ENCODE results near the gene CHST8.
"Not testable (repeated sequence)": the region's sequence is repeated elsewhere in the genome, so short reads cannot be mapped to it uniquely, and the experiment has no call there.

Gene CHST8

GRCh38 chr19:33618363-33618762 is 3.4 kb upstream of the CHST8 start:
- not testable (repeated sequence) for DNase-seq (ENCODE audit: low read depth in 2 of 2)

DNA sequence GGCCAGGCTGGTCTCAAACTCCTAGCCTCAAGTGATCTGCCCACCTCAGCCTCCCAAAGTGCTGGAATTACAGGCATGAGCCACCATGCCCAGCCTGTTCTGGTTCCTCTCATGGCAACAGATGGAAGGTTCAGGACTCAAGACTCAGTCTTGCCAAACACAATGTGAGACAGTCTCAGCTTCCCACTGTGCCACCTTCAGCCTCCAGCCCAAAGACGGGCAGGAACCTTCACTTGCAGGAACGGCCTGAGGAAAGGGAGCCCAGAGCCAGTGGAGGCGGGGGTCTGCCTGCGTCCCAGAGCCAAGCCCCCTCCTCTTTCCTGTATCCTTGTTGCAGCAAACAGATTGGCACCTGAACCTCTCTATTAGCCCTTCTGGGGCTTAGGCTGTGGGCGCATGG is 2.9 kb upstream of the CHST8 start:
- DNase-seq (ENCODE audit: low read depth in 2 of 2), result no peak

- no peak for DNase-seq (ENCODE audit: low read depth in 2 of 2)
Measured at GRCh38 chr19:33620611-33621010, 1.1 kb upstream of the CHST8 start.

DNA sequence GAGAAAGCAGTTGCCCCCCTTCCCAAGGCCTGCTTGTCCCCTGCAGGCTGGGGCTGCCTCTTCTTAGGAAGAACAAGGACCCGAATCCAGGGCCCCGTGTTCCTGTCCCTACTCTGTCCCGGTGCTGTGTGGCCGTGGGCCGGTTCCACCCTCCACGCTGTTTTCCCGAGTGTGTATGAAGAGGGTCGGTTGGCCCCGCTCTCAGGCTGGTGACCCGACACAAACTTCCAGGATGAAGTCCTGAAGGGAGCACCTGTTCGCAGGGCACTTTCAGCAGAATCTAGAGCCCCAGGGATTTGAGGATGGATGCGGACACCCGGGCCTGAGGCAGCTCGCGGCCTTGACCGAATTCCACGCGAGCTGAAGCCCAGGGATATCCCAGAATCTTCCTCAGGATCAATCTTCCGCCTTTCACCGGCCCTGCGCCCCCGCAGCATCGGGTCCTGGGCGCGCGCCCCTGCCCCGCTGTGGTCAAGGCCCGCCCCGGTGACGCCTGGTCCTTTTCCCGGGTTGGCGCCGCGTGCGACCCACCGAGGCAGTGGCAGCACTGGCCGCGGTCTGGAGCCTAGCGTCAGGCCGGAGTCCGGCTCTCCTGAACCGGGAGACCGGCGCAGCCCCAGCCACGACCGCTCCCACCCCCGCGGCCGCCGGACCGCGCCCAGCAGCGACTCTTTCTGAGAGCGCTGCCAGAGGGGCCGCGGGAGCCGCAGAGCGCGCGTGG is 528 bp upstream of the CHST8 start:
- no peak for DNase-seq (ENCODE audit: low read depth in 2 of 2)

GRCh38 chr19:33622505-33622808 is 704 bp downstream of the CHST8 start:
- DNase-seq (ENCODE audit: low read depth in 2 of 2), result no peak

GRCh38 chr19:33622809-33623511 is 1.2 kb downstream of the CHST8 start:
- DNase-seq (ENCODE audit: low read depth in 2 of 2), result no peak

- DNase-seq (ENCODE audit: low read depth in 2 of 2), result no peak
Measured at GRCh38 chr19:33624586-33624985, 2.8 kb downstream of the CHST8 start.

GRCh38 chr19:33627526-33627925 is 5.8 kb downstream of the CHST8 start:
- no peak for DNase-seq (ENCODE audit: low read depth in 2 of 2)

DNA sequence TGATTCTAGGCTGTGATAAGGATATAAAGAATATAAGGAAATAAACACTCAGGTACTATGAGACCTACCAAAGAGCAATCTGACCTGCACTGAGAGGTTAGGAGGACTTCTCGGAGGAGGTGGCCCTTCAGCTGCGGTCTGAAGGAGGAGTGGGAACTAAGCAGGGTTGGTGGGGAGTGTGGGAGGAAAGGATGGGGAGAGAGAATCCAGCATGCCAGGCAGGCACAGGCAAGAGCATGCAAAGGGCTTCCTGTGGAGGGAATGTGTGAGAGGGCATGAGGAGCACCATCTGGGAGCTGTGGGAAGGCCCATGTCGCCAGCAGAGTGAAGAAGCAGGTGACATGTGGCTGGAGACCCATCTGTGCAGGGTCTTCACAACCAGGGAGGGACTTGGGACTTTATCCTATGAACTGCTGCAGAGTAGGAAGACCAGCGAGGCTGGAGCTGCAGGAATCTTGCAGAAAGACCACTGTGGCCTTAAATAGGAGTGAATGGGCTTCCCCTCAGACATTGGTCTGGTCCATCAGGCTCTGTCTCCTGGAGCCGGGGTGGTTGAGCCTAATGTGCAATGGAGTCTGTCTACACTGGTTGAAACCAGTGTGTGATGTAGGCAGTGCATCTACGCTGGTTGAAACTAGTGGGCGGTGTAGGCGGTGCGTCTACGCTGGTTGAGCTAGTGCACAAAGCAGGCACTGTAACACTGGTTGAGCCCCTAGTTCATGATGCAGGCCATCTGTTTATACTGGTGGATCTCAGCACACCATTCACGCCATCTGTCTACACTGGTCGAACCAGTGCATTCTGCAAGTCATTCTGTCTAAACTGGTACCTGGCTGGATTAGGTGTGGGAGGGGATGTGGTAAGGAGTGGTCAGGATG is 6.4 kb downstream of the CHST8 start:
- DNase-seq (ENCODE audit: low read depth in 2 of 2), result no peak

DNA sequence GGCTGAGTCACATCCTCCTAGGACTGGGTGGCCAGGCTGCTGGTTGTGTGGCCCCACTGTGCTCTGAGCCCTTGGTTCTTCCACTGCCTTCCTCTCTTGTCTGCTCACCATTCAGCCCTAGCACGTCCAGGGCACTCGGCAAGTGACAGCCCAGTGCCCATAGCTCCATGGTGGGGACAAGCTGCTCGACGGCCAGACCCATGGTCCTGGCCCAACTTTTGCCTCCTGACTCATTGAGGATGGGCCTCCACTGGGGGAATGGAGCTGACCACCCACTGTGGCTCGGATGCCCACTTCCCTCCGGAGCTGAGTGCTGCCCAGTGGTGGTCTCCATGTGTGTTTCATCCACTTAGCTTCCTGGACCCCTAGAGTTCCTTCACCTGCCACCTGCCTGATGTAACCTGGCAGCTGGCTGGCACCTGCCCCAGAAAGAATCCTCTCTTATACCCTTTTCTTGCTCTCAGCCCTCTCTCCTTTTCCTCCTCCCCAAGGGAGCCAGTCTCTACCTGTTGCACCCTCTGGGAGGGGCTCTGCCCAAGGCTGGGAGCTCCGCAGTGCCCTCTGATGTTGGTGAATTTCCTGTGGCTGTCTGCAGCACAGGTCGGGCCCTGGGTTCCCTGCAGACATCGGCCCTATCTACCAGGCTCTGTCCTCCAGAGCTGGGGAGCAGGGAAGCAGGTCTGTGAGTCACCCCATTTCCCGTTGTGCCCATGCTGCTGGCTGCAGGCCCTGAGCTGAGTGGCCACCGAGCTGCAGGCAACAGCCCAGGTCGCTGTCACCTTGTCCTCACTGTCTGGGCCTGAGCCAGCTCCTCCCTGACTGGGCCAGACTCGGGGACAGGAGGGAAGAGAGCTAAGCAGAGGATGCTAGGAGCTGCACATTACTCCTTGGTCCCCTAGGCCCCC is 7.4 kb downstream of the CHST8 start:
- DNase-seq (ENCODE audit: low read depth in 2 of 2), result no peak

GRCh38 chr19:33629826-33630375 is 8.1 kb downstream of the CHST8 start:
- DNase-seq (ENCODE audit: low read depth in 2 of 2), result no peak

DNA sequence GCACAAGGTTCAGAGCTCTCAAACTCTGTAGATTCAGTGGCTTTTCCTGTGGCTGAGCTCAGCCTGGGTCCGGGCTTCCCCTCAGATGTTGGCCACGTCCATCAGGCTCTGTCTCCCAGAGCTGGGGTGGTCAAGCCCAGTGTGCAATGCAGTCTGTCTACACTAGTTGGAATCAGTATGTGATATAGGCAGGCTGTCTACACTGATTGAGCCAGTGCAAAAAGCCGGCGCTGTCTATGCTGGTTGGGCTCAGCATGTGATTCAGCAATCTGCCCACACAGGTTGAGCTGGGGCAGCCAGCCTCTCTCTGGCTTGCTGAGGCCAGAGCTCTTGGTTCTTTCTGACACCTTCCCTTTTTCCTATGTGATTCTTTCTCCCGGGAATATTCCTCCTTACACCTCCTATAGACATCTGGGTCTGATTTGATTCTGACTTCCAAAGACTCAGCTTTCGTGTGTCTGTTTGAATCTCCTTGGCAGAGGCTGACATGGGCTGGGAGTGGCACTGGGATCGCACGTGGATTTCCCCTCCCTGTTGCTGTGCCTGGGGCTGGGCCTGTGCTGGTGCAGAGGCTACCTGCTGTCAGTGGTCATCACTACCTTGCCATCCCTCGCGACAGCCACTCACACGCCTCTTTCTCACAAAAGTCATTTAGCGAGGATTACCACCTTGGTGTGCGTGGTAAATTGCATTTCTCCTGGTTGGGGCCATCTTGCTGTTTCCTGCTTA is 9.3 kb downstream of the CHST8 start:
- no peak for DNase-seq (ENCODE audit: low read depth in 2 of 2)

- DNase-seq (ENCODE audit: low read depth in 2 of 2), result no peak
Measured at GRCh38 chr19:33631609-33631973, 9.8 kb downstream of the CHST8 start.

DNA sequence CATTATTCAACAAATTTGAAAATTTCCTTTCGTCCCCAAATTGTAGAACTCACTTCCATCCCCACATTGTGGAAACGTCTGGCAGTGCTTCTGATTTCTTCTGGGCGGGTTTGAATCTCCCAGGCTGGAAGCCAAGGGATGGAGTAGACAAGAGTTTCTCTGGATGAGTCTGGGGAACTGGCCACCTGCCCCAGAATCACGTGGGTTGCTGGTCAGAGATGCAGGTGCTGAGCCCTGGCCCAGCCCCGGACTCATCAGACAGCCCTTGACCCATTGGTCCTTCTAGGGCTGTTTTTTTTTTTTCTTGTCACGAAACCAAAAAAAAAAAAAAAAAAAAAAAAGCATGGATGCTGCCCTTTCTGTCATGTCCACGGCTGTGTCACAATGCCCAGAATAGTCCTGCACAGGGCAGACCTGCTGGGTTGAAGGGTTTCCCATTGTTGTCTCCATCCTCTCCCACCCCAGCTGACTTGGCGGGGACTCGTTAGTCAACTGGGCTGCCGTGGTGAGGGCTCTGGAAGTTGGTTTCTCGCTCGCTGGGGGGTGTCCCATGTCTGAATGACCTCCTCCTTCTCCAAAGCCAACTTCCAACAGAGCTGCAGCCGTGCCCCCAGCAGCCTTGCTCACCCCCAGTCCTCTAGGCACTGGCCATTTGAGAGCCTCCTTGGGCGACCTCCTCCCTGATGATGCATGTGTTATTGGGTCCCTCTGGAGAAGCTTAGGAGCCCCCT is 12.8 kb downstream of the CHST8 start:
- no peak for DNase-seq (ENCODE audit: low read depth in 2 of 2)

DNA sequence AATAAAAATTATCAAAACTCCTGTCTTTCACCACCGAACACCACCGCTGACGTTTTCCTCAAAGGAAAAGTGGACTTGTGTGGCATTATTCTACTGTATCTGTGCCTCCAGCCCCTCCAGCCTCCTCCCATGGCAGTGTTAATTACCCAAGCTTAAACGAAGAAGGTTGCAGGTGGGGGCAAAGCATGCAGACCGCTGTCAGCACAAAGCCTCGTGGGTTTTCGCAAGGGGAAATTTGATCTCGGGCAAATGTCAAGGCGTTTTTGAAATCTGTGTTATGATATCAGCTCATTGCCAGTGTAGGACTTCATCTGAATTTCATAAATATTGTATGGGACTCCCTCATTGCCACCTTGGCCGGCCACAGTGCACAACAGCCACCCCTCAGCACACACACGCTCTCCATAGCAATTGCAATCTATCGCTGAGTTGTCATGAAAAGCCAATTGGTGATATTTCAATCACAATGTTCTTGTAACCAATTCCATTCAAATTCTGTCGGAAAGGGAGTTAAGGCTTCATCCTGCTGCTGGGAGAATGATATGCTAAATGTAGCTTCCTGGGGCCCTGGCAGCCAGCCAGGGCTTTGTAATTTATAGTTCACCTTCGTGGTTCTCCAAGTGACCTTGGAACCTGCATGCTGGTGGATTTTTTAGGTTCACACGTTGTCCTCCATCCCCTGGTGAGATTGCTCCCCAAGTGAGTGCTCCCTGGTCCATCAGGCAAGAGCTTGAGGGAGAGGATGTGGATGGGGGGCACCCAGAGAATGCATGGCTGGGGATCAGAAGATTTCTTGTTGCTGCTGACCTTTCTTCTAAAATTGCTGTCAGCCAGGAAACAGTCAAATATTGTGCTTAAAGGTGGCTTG is 16.6 kb downstream of the CHST8 start:
- no peak for DNase-seq (ENCODE audit: low read depth in 2 of 2)

DNA sequence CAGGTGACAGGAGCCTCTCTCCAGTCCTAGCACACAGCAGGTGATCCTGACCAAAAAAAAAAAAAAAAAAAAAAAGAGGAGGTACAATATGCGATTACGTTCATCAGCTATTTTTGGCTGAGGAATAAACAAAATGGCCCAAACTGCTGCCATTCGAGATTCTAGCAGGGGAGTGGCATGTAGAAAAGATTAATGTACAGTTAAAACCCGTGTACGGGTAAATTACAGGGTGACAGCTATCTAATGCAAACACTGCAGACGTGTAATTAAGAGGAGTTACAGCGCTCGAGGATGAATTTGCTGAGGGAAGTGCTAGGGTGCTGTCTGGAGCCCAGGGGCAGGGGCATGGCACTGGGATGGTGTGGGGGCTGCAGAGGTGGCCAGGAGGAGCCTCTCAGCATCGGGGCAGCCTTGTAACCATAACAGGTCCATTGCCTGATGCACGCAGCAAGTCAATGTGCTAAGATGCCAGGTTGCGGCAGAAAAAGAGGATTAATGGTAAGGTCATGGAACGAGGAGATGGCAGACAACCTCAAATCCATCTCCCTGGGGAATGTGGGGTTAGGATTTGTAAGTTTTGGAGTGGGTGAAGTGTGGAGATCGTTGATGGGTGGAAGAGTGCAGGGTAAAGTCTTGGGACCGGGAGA is 17.4 kb downstream of the CHST8 start:
- no peak for DNase-seq (ENCODE audit: low read depth in 2 of 2)

DNA sequence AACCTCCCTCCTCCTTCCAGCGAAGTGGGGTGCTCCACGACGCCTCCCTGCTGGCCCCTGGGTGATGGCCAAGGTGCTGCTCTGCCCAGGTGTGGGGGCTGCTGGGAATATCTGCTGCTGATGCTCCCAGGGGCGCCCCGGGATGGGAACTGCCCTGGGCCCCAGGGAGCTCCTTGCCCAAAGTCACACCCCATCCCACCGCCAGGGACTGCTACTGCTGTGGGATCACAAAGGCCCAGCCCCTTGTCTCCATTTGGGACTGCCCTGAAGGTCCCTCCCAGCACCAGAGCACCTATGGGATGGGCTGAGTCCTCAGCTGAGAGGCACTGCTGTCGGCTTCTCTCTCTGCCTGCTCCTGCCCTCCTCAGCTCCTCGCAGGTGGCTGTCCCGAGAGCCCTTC is 19.0 kb downstream of the CHST8 start:
- DNase-seq (ENCODE audit: low read depth in 2 of 2), result no peak

DNA sequence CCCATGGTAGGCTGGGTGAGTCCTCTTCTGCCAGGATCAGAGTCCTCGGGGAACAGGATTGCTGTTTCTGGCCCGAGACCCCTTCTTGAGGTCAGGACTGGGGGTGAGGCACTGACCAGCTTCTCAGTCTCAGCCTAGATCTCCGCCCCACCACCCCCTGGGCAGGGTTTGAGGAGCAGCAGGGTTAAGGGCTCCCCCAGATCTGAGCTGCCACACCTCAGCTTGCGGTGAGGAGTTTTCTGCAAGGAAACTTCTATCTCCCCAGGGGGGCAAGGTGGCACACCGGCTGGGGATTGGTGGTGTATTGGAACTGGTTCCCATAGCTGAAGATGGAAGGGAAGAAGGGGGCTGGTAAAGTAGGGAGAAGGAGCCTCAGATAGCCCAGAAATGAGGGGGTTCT is 19.5 kb downstream of the CHST8 start:
- no peak for DNase-seq (ENCODE audit: low read depth in 2 of 2)

Data from stimulated activated CD8-positive, alpha-beta memory T cell treated with anti-CD3 and anti-CD28 coated beads, Interleukin-15, amount 100 ng/mL, for 48 hours (primary cell).